ENCODE measurements around the gene FAM131C. TPM values are rescaled to one million over a fixed set of nuclear protein-coding genes. Genes with fewer than 3 reads are reported as not detected.

Gene FAM131C
- total RNA-seq, 1 experiment from 2014 or later, result 7.4 TPM

DNA sequence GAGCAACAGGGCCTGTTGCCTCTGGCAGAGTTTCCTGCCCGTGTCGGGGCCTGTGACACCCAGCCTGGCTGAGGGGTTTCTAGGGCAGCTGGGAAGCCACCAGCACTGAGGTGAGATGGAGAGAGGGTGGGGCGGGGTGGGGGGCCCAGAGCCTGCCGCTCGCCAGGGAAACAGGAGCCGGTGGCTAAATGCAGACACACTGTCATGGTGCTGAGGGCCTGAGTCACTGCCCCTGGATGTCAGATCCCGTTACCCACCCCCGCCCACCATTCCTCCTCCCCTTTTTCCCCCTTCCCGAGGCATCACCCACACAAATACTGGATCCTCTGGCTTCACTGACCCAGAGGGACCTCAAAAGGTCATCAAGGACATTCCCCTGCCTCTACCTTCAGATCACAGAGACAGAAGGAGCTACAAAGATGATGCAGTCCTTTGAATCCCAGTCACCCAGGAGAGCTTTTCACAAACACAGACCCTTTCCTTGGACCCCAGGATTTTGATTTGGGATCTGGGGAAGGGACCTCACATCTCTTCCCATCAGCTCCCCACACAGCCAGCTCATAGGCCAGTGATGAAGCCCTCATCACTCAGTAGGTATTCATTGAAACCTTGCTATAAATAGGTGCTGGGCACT is 53.7 kb downstream of the FAM131C start:
- Histone ChIP-seq H2AFZ (no peak overlapping the region), H3K27me3 (ENCODE audit: insufficient read depth, low read depth) (no peaks in the 10 kb centered on the region), H3K4me2 (no peak overlapping the region), H3K9me3 (ENCODE audit: insufficient read depth, low read depth) (no peaks in the 10 kb centered on the region), H3K4me1 (replicated peaks; ENCODE audit: insufficient read depth) (no peaks in the 10 kb centered on the region), H3K36me3 (ENCODE audit: low read depth) (no peaks in the 10 kb centered on the region), H3K9me2 (ENCODE audit: insufficient read depth) (no peaks in the 10 kb centered on the region), H3K4me3 (no peak overlapping the region), H3K27ac (no peak overlapping the region), H4K20me1 (ENCODE audit: insufficient read depth) (no peaks in the 10 kb centered on the region), H3F3A (ENCODE audit: insufficient read depth, low read depth) (no peaks in the 10 kb centered on the region), H3K79me2 (ENCODE audit: low read depth) (no peaks in the 10 kb centered on the region)
- TF ChIP-seq, protein P1, sequence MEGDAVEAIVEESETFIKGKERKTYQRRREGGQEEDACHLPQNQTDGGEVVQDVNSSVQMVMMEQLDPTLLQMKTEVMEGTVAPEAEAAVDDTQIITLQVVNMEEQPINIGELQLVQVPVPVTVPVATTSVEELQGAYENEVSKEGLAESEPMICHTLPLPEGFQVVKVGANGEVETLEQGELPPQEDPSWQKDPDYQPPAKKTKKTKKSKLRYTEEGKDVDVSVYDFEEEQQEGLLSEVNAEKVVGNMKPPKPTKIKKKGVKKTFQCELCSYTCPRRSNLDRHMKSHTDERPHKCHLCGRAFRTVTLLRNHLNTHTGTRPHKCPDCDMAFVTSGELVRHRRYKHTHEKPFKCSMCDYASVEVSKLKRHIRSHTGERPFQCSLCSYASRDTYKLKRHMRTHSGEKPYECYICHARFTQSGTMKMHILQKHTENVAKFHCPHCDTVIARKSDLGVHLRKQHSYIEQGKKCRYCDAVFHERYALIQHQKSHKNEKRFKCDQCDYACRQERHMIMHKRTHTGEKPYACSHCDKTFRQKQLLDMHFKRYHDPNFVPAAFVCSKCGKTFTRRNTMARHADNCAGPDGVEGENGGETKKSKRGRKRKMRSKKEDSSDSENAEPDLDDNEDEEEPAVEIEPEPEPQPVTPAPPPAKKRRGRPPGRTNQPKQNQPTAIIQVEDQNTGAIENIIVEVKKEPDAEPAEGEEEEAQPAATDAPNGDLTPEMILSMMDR (conservative IDR thresholded peaks at IDR 0.05), result no peak
- TF ChIP-seq EZH2 (IDR thresholded peaks at IDR 0.05; ENCODE audit: low read depth), result no peak
- DNase-seq, result no peak
- intact Hi-C loops (cut with micrococcal nuclease; ENCODE audit: unreplicated experiment), result no loop called here
- no TSS peak for BruUV-seq (replicated peaks)
- ChIA-PET POLR2A (ENCODE audit: unreplicated experiment) (no interaction called here), CTCF (no interaction called here)

DNA sequence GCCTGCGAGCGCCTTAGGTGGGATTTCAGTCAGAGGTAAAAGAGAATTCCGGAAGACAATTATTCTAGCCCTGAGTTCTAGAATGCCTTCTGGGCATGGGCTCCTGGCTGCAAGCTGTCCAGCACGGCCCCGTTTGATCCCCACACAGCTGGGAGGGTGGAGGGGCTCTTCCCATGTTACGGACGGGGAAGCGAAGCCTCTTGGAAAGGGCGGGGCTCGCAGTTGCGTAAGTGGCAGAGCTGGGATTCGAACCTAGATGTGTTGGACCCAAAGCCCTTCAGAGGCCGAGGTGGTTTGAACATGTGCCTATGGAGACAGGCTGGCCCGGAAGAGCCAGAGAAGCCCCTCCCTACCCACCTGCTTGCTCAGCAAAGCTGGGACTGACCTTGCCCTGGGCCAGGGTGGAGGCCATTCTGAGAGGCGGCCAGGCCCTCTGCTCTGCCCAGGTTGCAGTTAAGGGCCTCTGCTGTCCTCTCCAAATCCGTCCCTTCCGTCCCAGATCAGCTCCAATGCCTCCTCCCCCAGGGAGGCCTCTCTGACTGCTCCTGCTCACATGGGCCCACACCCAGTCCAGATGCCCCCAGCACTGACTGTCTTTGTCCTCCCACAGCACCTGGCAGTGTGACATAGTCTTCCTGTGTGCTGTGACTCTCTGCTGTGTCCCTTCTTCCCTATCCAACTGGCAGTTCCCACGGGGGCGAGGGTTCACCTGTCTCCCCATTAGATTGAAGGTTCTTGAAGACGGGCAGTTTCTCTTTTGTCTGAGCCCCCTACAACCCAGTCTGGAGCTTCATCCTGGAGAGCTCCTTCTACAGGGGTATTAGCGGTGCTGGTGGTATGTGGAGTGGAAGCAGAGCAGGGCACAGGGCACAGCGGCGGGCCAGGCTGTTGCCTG is 54.5 kb downstream of the FAM131C start:
- Histone ChIP-seq H3K9me3 (ENCODE audit: insufficient read depth, low read depth) (no peaks in the 10 kb centered on the region), H3K27me3 (ENCODE audit: insufficient read depth, low read depth) (no peaks in the 10 kb centered on the region), H3F3A (ENCODE audit: insufficient read depth, low read depth) (peaks cover 3% of the 10 kb centered on the region; the same call in 1 of the 2 replicates), H3K79me2 (ENCODE audit: low read depth) (no peaks in the 10 kb centered on the region), H3K4me1 (replicated peaks; ENCODE audit: insufficient read depth) (no peaks in the 10 kb centered on the region), H3K27ac (no peak overlapping the region), H3K36me3 (ENCODE audit: low read depth) (no peaks in the 10 kb centered on the region), H4K20me1 (ENCODE audit: insufficient read depth) (no peaks in the 10 kb centered on the region), H3K9me2 (ENCODE audit: insufficient read depth) (no peaks in the 10 kb centered on the region), H3K4me3 (no peak overlapping the region), H3K4me2 (no peak overlapping the region), H2AFZ (no peak overlapping the region)
- POLR2A ChIA-PET (ENCODE audit: unreplicated experiment), result no interaction called here
- intact Hi-C loops (cut with micrococcal nuclease; ENCODE audit: unreplicated experiment), result no loop called here
- no peak for DNase-seq
- BruUV-seq (replicated peaks), result no TSS peak
- CTCF ChIA-PET, result interaction anchor here (0.5 to 0.6 kb wide), 3 partner anchors 22 to 170 kb away, joined by 3 to 12 read pairs (median 4); no protein-coding TSS in a partner anchor
- TF ChIP-seq EZH2 (IDR thresholded peaks at IDR 0.05; ENCODE audit: low read depth), result no peak
- TF ChIP-seq, protein P1 (conservative IDR thresholded peaks at IDR 0.05), result no peak

DNA sequence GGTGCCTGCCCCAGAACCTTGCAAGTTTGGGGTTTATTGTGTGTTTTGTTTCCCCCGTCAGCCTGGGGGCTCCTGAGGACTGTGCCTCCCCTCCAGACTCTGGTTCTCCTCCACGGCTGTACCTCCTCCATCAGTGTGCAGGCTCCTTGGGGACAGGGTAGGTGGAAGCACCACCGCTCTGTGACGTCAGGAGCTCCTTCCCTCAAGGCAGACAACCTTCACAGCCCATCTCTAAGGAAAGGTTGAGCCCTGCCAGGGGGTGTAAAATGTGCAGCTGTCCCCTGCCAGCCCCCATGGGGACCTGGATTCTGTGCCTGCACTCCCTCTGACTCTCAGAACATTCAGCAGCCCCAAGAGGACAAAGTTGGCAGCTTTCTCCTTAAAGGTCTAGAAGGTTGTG is 55.1 kb downstream of the FAM131C start:
- TF ChIP-seq, protein P1 (conservative IDR thresholded peaks at IDR 0.05), result no peak
- no peak for TF ChIP-seq EZH2 (IDR thresholded peaks at IDR 0.05; ENCODE audit: low read depth)
- no TSS peak for BruUV-seq (replicated peaks)
- Histone ChIP-seq H3K4me3 (no peak overlapping the region), H2AFZ (no peak overlapping the region), H3K27me3 (ENCODE audit: insufficient read depth, low read depth) (no peaks in the 10 kb centered on the region), H3K36me3 (ENCODE audit: low read depth) (no peaks in the 10 kb centered on the region), H3K9me2 (ENCODE audit: insufficient read depth) (no peaks in the 10 kb centered on the region), H3K4me1 (replicated peaks; ENCODE audit: insufficient read depth) (no peaks in the 10 kb centered on the region), H3K79me2 (ENCODE audit: low read depth) (no peaks in the 10 kb centered on the region), H3K4me2 (no peak overlapping the region), H3K9me3 (ENCODE audit: insufficient read depth, low read depth) (no peaks in the 10 kb centered on the region), H3K27ac (no peak overlapping the region), H3F3A (ENCODE audit: insufficient read depth, low read depth) (peaks cover 10% of the 10 kb centered on the region; the same call in 1 of the 2 replicates), H4K20me1 (ENCODE audit: insufficient read depth) (no peaks in the 10 kb centered on the region)
- CTCF ChIA-PET, result interaction anchor here (0.6 kb wide), 2 partner anchors 21 to 171 kb away, joined by 3 to 12 read pairs; no protein-coding TSS in a partner anchor
- POLR2A ChIA-PET (ENCODE audit: unreplicated experiment), result no interaction called here
- intact Hi-C loops (cut with micrococcal nuclease; ENCODE audit: unreplicated experiment), result no loop called here
- DNase-seq, result no peak
